PFSK-1 (cell line): ENCODE data around the gene KRTAP12-2.
"Not testable (repeated sequence)": the region's sequence is repeated elsewhere in the genome, so short reads cannot be mapped to it uniquely, and the experiment has no call there.

Experiments used
- REST ChIP-seq, 2 experiments: IDR thresholded peaks; 2 replicates each; pipeline versions ENCODE4 v1.6.1 to v1.8.0; 2011 to 2012; ENCODE audit warnings: low read depth in 2 of 2, low read length in 2 of 2, control low read depth in 1 of 2, inconsistent platforms in 1 of 2, mild to moderate bottlenecking in 1 of 2, moderate library complexity in 1 of 2; ENCODE audit not compliant: insufficient read depth in 1 of 2
- SIN3A ChIP-seq: IDR thresholded peaks from 2 replicates; pipeline ENCODE4 v1.6.1; 2012; ENCODE audit warnings: mild to moderate bottlenecking, low read length, moderate library complexity, borderline replicate concordance; ENCODE audit not compliant: insufficient read depth
- TAF1 ChIP-seq: IDR thresholded peaks from 2 replicates; pipeline ENCODE4 v1.6.1; 2012; ENCODE audit warnings: low read length, control low read depth, borderline replicate concordance; ENCODE audit not compliant: insufficient read depth

GRCh38 chr21:44646366-44647221, 20.1 kb downstream of the KRTAP12-2 start, which contains the start of gene KRTAP10-11:
- not testable (repeated sequence) for TF ChIP-seq TAF1; SIN3A; REST (IDR thresholded peaks at IDR 0.05; ENCODE audit: insufficient read depth in 1 of 2, low read depth in 2 of 2, low read length in 2 of 2)
